PFSK-1 (cell line): ENCODE results near the gene SLC9A9.

Experiments
- FOXP2 ChIP-seq: optimal IDR thresholded peaks from 2 replicates; pipeline ENCODE3; 2011; ENCODE audit warnings: borderline replicate concordance, control low read depth, inconsistent platforms; ENCODE audit not compliant: insufficient read depth; ENCODE audit errors: extremely low read length, extremely low read depth
- POLR2AphosphoS5 ChIP-seq: IDR thresholded peaks from 2 replicates; pipeline ENCODE4 v1.6.1; 2012; ENCODE audit warnings: low read depth, mild to moderate bottlenecking, control low read depth, low read length, moderate library complexity
- REST ChIP-seq, 2 experiments: IDR thresholded peaks; 2 replicates each; pipeline versions ENCODE4 v1.6.1 to v1.8.0; 2011 to 2012; ENCODE audit warnings: low read depth in 2 of 2, low read length in 2 of 2, control low read depth in 1 of 2, inconsistent platforms in 1 of 2, mild to moderate bottlenecking in 1 of 2, moderate library complexity in 1 of 2; ENCODE audit not compliant: insufficient read depth in 1 of 2
- SIN3A ChIP-seq: IDR thresholded peaks from 2 replicates; pipeline ENCODE4 v1.6.1; 2012; ENCODE audit warnings: mild to moderate bottlenecking, low read length, moderate library complexity, borderline replicate concordance; ENCODE audit not compliant: insufficient read depth
- TAF1 ChIP-seq: IDR thresholded peaks from 2 replicates; pipeline ENCODE4 v1.6.1; 2012; ENCODE audit warnings: low read length, control low read depth, borderline replicate concordance; ENCODE audit not compliant: insufficient read depth

The SLC9A9 gene

DNA sequence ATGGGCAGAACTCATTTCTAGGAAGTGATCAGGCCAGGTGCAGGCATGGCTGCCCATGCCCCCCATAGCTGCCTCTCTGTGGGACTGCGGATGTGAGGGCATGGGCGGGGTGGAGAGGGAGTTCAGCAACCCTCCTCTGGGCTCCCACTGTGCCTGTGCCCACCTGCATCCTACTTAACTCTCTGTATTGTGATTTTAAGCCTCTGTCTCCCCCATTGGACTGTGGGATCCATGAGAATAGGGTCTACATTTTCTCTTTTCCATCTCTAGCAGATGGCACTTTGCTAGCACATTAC, 534.4 kb downstream of the SLC9A9 start:
- TF ChIP-seq REST (IDR thresholded peaks at IDR 0.05; ENCODE audit: insufficient read depth in 1 of 2, low read depth in 2 of 2, low read length in 2 of 2) (no peak), POLR2AphosphoS5 (no peak), TAF1 (no peak), SIN3A (no peak), FOXP2 (no peak)

DNA sequence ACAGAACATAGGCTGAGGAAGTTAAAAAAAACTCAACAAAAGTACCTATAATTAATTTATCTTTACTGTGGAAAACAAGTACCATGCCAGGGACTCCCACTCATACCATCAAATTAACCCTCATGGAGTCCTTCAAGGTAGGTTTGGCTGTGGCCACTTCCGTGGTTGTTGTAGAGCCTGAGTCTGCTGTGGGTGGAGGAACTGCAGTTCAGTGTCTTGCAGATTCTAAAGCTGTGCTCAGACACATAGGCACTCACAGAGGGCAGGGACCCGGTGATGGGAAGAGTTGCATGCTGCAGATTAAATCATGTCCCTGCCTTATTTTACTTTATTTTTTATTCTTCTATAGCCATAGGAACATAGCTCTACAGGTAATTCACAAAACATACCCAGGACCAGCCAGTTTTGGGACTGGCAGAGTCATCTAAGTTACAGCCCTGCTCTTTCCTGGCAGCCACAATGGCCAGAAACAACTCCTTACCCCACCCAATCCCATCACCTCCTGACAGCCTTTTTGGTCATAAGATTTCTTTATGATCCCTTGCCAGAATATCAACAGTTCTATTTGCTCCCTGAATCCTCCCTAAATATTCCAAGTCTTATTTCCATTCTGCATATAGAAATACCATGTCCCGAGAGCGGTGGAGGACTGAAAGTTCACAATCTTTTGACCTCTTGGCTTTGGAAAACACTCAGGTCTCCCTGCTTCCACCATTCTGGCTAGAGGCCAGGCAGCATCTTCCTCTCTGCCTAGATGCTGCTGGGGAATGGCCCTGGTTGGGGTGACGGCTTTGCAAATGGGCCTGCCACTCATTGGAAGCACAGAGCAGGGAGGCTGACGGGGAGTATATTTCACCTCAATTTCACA, 535.0 kb downstream of the SLC9A9 start:
- TF ChIP-seq POLR2AphosphoS5 = no peak
- no peak for TF ChIP-seq TAF1
- no peak for TF ChIP-seq FOXP2
- no peak for TF ChIP-seq SIN3A
- TF ChIP-seq REST (IDR thresholded peaks at IDR 0.05; ENCODE audit: insufficient read depth in 1 of 2, low read depth in 2 of 2, low read length in 2 of 2) = no peak

DNA sequence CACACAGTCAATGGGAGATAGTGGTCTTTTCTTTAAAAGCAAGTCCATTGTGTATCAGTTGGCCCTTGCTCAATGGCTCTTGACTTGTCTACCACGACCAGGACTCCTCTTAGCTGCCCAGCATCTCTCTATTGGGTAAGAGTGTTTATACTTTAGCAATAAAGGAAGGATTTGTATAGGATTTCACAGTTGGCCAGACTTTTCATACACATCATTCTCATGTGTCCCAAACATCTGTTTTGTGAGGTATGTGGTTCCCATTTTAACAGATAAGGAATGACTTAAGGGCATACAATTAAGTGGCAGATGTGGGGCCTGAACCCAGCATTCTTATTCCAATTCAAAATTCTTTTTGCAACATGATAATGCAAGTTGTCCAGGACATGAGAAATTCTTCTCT, 537.2 kb downstream of the SLC9A9 start:
- TF ChIP-seq FOXP2 (no peak), TAF1 (no peak), REST (IDR thresholded peaks at IDR 0.05; ENCODE audit: insufficient read depth in 1 of 2, low read depth in 2 of 2, low read length in 2 of 2) (no peak), POLR2AphosphoS5 (no peak), SIN3A (no peak)

DNA sequence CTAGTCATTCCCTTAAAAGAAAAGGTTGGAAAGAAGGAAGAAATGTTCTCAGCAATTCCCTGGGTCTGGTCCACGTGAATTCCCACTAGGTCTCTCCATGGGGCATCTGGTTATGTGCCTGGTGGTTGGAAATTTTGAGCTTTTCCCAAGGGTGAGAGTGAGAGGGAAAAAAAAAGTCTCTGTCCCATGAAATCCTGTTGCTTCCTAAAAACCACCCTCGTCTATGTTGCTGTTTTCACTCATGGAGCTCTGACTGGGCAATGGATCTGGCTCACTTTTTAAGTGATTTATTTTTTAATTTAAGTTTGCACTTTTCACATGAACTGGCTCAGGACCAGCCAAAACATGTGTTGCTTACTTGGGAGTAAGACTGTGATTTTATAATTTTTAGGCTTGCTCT, 538.6 kb downstream of the SLC9A9 start:
- TF ChIP-seq TAF1 (no peak), FOXP2 (no peak), POLR2AphosphoS5 (no peak), SIN3A (no peak), REST (IDR thresholded peaks at IDR 0.05; ENCODE audit: insufficient read depth in 1 of 2, low read depth in 2 of 2, low read length in 2 of 2) (no peak)
